ENCODE measurements around the gene AGO4. TPM values are rescaled to one million over a fixed set of nuclear protein-coding genes. Genes with fewer than 3 reads are reported as not detected.

AGO4 gene
- total RNA-seq, 2 donors from 2014 or later = 17.6 to 20.5 TPM

GRCh38 chr1:35882586-35882944 is 74.7 kb downstream of the AGO4 start:
- peak overlapping the region; percentile 97 for H3K4me3 Mint-ChIP-seq
- Histone ChIP-seq H3K9ac (ENCODE audit: extremely low read depth, low read length, poor library complexity, severe bottlenecking) (no peak overlapping the region), H3K27ac (ENCODE audit: low read depth, low read length) (no peak overlapping the region), H3K4me3 (ENCODE audit: low read length) (no peak overlapping the region), H3K4me1 (ENCODE audit: control insufficient read depth, insufficient read depth, low read length) (peaks cover 15% of the 10 kb centered on the region), H3K27me3 (ENCODE audit: control insufficient read depth, insufficient read depth, low read length, poor library complexity, severe bottlenecking) (no peaks in the 10 kb centered on the region), H3K9me3 (ENCODE audit: control insufficient read depth, low read length) (no peaks in the 10 kb centered on the region), H3K36me3 (ENCODE audit: control insufficient read depth, insufficient read depth, low read length) (no peaks in the 10 kb centered on the region)
- no peaks in the 10 kb centered on the region for H3K27me3 Mint-ChIP-seq (ENCODE audit: insufficient read depth)
- peaks cover 34% of the 10 kb centered on the region for H3K4me1 Mint-ChIP-seq
- peak overlapping the region; percentile 41 for H3K27ac Mint-ChIP-seq
- TF ChIP-seq, protein P1, sequence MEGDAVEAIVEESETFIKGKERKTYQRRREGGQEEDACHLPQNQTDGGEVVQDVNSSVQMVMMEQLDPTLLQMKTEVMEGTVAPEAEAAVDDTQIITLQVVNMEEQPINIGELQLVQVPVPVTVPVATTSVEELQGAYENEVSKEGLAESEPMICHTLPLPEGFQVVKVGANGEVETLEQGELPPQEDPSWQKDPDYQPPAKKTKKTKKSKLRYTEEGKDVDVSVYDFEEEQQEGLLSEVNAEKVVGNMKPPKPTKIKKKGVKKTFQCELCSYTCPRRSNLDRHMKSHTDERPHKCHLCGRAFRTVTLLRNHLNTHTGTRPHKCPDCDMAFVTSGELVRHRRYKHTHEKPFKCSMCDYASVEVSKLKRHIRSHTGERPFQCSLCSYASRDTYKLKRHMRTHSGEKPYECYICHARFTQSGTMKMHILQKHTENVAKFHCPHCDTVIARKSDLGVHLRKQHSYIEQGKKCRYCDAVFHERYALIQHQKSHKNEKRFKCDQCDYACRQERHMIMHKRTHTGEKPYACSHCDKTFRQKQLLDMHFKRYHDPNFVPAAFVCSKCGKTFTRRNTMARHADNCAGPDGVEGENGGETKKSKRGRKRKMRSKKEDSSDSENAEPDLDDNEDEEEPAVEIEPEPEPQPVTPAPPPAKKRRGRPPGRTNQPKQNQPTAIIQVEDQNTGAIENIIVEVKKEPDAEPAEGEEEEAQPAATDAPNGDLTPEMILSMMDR (conservative IDR thresholded peaks at IDR 0.05) = no peak
- H3K9me3 Mint-ChIP-seq = no peaks in the 10 kb centered on the region
- no peaks in the 10 kb centered on the region for H3K36me3 Mint-ChIP-seq (ENCODE audit: low read depth)
- WGBS, 2 experiments (ENCODE audit: insufficient coverage in 1 of 2, insufficient read length in 1 of 2) = 73% methylated on average over 16 of the region's 16 CpGs; no CpG with 5 or more reads in 1 of the 2 experiments
- DNase-seq = no peak

- Histone ChIP-seq H3K9me3 (ENCODE audit: control insufficient read depth, low read length) (no peaks in the 10 kb centered on the region), H3K36me3 (ENCODE audit: control insufficient read depth, insufficient read depth, low read length) (no peaks in the 10 kb centered on the region), H3K27ac (ENCODE audit: low read depth, low read length) (peak within 1 kb of the TSS; percentile 96), H3K4me1 (ENCODE audit: control insufficient read depth, insufficient read depth, low read length) (peaks cover 16% of the 10 kb centered on the region), H3K27me3 (ENCODE audit: control insufficient read depth, insufficient read depth, low read length, poor library complexity, severe bottlenecking) (no peaks in the 10 kb centered on the region), H3K4me3 (ENCODE audit: low read length) (peak within 1 kb of the TSS; percentile 99), H3K9ac (ENCODE audit: extremely low read depth, low read length, poor library complexity, severe bottlenecking) (peak within 1 kb of the TSS; percentile 81)
- TF ChIP-seq, protein P1 (conservative IDR thresholded peaks at IDR 0.05) = peak; percentile 98
- peak; percentile 99 for DNase-seq
- H3K9me3 Mint-ChIP-seq = no peaks in the 10 kb centered on the region
- H3K4me1 Mint-ChIP-seq = peaks cover 37% of the 10 kb centered on the region
- peak within 1 kb of the TSS; percentile 95 for H3K27ac Mint-ChIP-seq
- whole genome bisulfite sequencing, 2 experiments (ENCODE audit: insufficient coverage in 1 of 2, insufficient read length in 1 of 2) = 2 to 4% methylated on average over 27 to 58 of the region's 58 CpGs
- H3K27me3 Mint-ChIP-seq (ENCODE audit: insufficient read depth) = no peaks in the 10 kb centered on the region
- H3K4me3 Mint-ChIP-seq = peak within 1 kb of the TSS; percentile 97
- H3K36me3 Mint-ChIP-seq (ENCODE audit: low read depth) = no peaks in the 10 kb centered on the region
Measured at GRCh38 chr1:35882945-35883634, 75.3 kb downstream of the AGO4 start, which contains the start of gene AGO1. Gene AGO1, plus strand, starts transcription at chr1:35883209. Its CDS starts 213 bp downstream, at chr1:35883422.

DNA sequence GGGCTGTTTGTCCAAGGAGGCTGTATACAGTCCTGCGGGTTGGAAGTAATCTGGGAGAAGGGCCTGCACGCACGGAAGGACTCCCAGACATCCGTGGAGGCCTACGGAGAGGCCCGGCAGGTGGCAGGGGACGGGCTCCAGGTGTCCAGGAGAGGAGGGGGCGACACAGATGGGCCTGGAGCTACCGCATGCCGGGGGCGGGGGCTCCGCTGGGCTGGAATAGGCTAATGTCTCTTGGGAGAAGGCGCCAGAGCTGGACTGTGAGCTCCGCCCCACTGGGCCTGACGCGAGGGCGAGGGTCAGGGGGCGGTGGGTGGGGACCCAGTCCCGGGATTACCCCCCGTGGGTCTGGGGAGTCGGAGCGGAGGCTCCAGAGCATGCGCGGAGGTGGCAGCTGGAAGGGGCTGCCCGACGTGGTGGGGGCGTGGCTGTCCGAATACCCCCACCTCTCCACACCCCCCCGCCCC is 75.9 kb downstream of the AGO4 start:
- Histone ChIP-seq H3K9ac (ENCODE audit: extremely low read depth, low read length, poor library complexity, severe bottlenecking) (peak overlapping the region; percentile 81), H3K27ac (ENCODE audit: low read depth, low read length) (peak overlapping the region; percentile 96), H3K27me3 (ENCODE audit: control insufficient read depth, insufficient read depth, low read length, poor library complexity, severe bottlenecking) (no peaks in the 10 kb centered on the region), H3K36me3 (ENCODE audit: control insufficient read depth, insufficient read depth, low read length) (peaks cover 4% of the 10 kb centered on the region), H3K4me3 (ENCODE audit: low read length) (peak overlapping the region; percentile 99), H3K9me3 (ENCODE audit: control insufficient read depth, low read length) (no peaks in the 10 kb centered on the region), H3K4me1 (ENCODE audit: control insufficient read depth, insufficient read depth, low read length) (peaks cover 16% of the 10 kb centered on the region)
- TF ChIP-seq, protein P1 (conservative IDR thresholded peaks at IDR 0.05) = no peak
- Mint-ChIP-seq H3K27me3 (ENCODE audit: insufficient read depth) (no peaks in the 10 kb centered on the region), H3K4me3 (peak overlapping the region; percentile 97), H3K9me3 (no peaks in the 10 kb centered on the region), H3K4me1 (peaks cover 37% of the 10 kb centered on the region), H3K27ac (peak overlapping the region; percentile 95), H3K36me3 (ENCODE audit: low read depth) (peaks cover 5% of the 10 kb centered on the region)
- WGBS, 2 experiments (ENCODE audit: insufficient coverage in 1 of 2, insufficient read length in 1 of 2) = 0% methylated on average over 6 to 26 of the region's 29 CpGs
- peak; percentile 97 for DNase-seq
